Ishikawa (cell line): ENCODE measurements around the gene SOX21.

Experiments
- CEBPB ChIP-seq: IDR thresholded peaks from 2 replicates; pipeline ENCODE4 v1.6.1; 2012
- EGR1 ChIP-seq: IDR thresholded peaks from 2 replicates; pipeline ENCODE4 v1.6.1; 2012
- EP300 ChIP-seq: IDR thresholded peaks from 2 replicates; pipeline ENCODE4 v1.6.1; 2012; ENCODE audit warnings: borderline replicate concordance
- FOXM1 ChIP-seq: IDR thresholded peaks from 2 replicates; pipeline ENCODE4 v1.6.1; 2012; ENCODE audit warnings: low read depth, borderline replicate concordance
- NFIC ChIP-seq: IDR thresholded peaks from 2 replicates; pipeline ENCODE4 v1.6.1; 2012
- RAD21 ChIP-seq: IDR thresholded peaks from 2 replicates; pipeline ENCODE4 v1.6.1; 2012; ENCODE audit warnings: low read depth
- REST ChIP-seq: IDR thresholded peaks from 2 replicates; pipeline ENCODE4 v1.6.1; 2012; ENCODE audit warnings: low read depth, mild to moderate bottlenecking
- TCF12 ChIP-seq: IDR thresholded peaks from 2 replicates; pipeline ENCODE4 v1.6.1; 2012; ENCODE audit warnings: low read depth
- TEAD4 ChIP-seq: IDR thresholded peaks from 2 replicates; pipeline ENCODE4 v1.6.1; 2012
- YY1 ChIP-seq: IDR thresholded peaks from 2 replicates; pipeline ENCODE4 v1.6.1; 2012; ENCODE audit warnings: low read depth
- ZBTB7A ChIP-seq: IDR thresholded peaks from 2 replicates; pipeline ENCODE4 v1.6.1; 2012; ENCODE audit warnings: low read depth
- TF ChIP-seq, protein P1 (sequence below): IDR thresholded peaks from 2 replicates; pipeline ENCODE4 v1.6.1; 2012

DNA sequence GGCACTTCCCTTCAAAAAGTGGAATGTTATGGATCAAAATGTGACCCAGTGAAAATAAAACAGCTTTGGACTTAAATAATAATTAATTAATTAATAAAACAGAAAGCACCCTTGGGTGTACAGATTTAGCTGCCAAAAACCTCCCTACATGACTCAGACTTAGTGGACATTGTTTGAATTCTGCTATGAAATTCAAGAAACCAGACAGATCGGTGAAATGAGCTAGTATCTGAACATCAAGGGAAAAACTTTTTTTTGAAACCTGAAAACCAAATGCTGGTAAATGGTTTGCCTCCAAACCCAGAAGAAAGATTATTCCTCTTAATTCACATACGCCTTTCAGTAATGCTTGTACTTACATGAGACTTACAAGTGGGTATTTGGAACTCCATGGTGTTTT, 33.5 kb downstream of the SOX21 start:
- TF ChIP-seq FOXM1 (no peak), RAD21 (no peak), REST (no peak), EP300 (no peak), CEBPB (no peak), TCF12 (no peak), YY1 (no peak), ZBTB7A (no peak), EGR1 (no peak), NFIC (no peak), TEAD4 (no peak)
- TF ChIP-seq, protein P1, sequence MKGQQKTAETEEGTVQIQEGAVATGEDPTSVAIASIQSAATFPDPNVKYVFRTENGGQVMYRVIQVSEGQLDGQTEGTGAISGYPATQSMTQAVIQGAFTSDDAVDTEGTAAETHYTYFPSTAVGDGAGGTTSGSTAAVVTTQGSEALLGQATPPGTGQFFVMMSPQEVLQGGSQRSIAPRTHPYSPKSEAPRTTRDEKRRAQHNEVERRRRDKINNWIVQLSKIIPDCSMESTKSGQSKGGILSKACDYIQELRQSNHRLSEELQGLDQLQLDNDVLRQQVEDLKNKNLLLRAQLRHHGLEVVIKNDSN: no peak
